ENCODE results near the gene DBNDD2.

Gene DBNDD2

GRCh38 chr20:45419188-45420091, 11.4 kb downstream of the DBNDD2 start:
- DNase-seq: no peak

GRCh38 chr20:45420125-45420524, 12.0 kb downstream of the DBNDD2 start:
- DNase-seq: no peak

DNA sequence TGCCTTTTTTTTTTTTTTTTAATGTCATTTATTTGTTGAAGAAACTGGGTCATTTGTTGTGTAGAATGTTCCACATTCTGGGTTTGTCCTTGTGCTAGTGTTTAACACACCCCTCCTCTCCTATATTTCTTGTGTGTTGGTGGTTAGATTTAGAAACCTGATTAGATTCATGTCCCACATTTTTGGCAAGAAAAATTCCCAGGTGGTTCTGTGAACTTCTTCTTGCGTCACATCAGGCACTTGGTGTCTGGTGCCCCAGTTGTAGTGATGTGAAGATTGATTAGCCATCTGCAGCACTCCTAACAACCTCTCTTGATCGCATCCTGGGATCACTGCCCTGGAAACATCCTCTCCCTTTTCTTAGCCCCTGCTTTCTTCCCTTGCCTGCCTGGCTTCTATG, 15.6 kb downstream of the DBNDD2 start:
- DNase-seq: no peak

DNA sequence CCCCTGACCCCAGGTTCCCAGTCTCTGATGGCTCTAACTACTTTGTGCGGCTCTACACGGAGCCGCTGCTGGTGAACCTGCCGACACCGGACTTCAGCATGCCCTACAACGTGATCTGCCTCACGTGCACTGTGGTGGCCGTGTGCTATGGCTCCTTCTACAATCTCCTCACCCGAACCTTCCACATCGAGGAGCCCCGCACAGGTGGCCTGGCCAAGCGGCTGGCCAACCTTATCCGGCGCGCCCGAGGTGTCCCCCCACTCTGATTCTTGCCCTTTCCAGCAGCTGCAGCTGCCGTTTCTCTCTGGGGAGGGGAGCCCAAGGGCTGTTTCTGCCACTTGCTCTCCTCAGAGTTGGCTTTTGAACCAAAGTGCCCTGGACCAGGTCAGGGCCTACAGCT, 17.5 kb downstream of the DBNDD2 start:
- no peak for DNase-seq

- DNase-seq: no peak
Measured at GRCh38 chr20:45426320-45427016, 18.4 kb downstream of the DBNDD2 start.

- DNase-seq: no peak
Measured at GRCh38 chr20:45427236-45428149, 19.4 kb downstream of the DBNDD2 start.

- no peak for DNase-seq
Measured at GRCh38 chr20:45429618-45430017, 21.5 kb downstream of the DBNDD2 start.

DNA sequence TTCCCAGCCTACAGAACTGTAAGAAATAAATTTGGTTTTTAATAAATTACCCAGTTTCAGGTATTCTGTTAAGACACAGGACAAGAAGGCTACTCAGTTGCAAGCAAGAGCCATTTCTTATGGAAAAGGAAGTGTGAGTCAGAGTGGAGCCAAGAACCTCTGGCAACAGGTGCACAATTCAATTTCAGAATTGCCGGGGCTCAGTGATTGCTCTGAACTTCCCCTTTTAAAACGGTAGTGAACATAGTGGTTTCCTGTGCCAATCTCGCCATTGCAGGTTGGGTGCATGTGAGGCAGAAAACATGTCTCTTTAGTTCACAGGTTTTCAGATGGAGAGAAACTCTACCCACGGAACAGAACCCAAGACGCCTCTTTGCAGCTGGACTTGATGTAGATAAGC, 24.2 kb downstream of the DBNDD2 start:
- DNase-seq: no peak

DNA sequence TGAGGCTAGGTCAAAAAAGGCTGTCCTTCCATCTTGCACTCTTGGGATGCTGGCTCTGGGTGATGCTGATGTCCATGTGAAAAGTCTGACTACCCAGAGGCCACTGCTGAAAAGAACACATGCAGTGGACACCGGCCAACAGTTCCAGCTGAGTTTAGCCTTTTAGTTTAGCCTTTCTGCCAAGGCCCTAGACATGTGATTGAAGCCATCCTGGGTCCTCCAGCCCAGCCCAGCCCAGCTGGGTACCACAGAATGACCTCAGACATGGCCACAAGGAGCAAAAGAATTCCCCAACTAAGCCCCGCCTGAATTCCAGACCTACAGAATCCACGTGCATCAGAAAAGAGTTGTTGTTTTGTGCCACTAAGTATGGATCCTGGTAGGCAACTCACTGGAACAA, 25.2 kb downstream of the DBNDD2 start:
- no peak for DNase-seq

- DNase-seq: no peak
Measured at GRCh38 chr20:45433976-45434375, 25.9 kb downstream of the DBNDD2 start.

DNA sequence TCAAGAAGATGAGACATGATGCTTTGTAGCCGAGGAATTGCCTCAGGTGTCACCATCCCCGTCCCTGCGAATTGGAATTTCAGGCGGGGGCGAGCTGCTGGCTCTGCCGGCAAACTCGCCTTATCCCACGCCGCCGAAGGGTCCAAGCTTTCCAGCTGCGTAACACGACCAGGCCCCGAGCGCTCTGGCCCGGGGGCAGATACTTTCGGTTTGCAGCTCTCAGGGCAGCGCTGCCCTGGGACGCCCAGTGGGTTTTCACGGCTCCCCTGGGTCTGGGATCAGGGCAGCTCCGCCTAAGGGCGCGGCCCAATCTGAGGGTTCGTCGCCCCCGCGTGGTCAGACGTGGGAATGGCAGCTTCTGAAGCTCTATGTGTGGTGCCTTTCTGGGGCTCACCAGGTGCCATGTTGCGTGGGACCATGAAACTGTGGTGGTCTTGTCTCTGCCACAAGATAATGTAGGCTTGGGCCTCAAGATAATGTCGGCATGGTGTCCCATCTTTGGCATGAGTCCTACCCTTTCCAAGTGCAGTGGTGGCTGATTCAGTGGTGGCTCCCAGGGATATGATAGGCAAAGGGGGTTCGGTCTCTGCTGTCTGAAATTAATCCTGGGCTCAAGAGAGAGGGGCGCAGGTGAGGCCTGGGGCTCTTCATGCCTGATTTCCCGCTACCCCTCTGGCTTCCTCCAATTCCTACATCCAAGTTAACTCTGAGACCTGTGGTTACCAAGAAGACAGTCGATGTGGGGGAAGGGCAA, 28.8 kb downstream of the DBNDD2 start:
- DNase-seq: no peak

- DNase-seq: no peak
Measured at GRCh38 chr20:45440424-45440823, 32.3 kb downstream of the DBNDD2 start.

GRCh38 chr20:45440891-45441685, 33.0 kb downstream of the DBNDD2 start:
- no peak for DNase-seq

DNA sequence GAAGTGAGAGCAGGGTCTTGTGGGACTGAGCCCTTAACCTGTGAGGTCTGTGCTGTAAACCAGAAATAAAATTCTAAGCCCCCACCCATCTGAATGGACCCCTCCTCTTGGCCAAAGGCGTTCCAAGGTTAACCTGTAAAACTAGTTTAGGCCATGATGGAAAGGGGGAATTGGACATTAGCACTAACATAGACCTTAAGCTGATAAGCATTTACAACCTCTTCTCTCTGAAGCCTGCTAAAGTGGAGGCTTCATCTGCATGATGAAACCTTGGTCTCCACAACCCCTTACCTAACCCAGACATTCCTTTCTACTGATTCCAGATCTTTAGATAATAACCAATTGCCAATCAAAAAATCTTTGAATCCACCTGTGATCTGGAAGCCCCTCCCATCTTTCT, 33.7 kb downstream of the DBNDD2 start:
- DNase-seq: no peak

DNA sequence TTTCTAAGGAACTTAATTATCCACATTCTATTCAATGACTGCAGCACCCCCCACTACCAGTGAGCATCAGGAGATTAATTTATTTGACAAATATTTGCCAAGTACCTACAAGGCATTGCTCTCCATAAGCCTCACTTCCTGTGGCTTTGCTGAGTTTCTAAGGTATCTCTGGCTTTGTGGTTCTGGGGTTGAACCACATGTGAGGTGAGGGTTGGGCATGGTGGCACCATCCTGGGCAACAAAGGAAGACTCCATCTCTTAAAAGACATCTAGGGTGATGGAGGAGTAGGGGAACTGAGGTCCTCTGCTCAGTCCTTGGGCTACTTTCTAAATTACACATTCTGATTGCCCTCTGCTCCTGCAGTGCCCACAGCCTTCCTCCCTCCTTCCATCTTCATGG, 36.0 kb downstream of the DBNDD2 start:
- no peak for DNase-seq

DNA sequence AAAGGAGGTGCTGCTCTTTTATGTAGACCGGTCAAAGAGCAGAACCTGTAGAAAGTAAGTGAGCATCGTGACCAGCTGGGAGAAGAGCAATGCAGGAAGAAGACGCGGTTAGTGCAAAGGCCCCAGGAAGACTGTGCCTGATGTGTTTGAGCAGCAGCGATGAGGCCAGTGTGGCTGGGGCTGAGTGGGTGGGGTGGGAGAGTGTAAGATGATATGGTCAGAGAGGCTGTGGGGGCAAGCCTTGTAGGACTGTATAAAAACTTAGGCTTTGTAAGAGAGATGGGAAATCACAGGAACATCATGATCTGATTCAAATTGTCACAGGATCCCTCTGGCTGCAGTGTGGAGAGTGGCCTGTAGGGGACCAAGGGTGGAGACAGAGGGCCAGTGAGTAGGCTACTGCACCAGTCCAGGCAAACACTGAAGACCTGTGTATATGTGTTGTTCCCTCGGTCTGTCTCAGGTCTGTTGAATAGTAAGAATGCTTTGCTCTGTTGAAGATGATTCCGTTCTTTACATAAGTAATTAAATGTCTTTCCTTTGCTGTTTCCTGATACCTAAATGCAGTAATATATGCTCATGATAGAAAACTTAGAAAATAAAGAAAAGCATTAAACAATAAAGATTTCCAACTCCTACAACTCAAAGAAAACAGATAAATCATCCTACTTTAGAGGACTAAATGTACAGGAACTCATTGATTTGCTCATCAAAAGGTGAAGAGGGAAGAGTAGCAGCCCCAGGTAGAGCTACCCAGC, 37.9 kb downstream of the DBNDD2 start:
- DNase-seq: no peak

- no peak for DNase-seq
Measured at GRCh38 chr20:45448270-45448669, 40.2 kb downstream of the DBNDD2 start.

- DNase-seq: no peak
Measured at GRCh38 chr20:45449528-45449927, 41.4 kb downstream of the DBNDD2 start.

DNA sequence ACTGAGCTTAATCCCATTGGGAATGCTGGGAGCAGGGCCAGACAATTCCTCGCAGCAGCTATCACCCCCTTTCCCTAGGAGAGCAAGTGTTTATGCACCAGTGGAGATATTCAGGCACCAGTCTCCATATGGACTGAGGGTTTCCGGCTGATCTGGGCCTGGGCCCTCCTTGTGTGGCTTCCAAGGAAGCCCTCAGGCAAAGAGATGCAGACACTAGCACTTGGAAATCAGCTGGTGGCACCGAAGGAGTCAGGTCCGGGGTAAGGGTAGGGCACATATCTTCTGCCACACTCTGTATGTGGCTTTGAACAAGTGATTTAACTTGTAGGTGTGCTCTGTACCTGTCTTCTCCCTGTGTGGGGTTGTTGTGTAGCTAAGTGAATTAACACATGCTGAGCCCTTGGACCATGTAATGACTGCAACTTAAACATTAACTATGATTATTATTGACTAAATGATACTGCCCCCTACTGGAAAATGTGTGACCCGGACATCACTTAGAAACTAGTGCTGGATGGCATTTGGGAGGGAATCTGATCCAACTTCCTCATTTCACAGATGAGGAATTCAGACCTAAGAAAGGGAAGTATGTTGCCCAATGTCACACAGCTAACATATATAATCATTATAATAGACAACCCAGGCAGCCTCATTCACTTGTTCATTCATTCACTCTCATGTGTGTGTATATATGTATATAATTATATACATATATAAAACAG, 42.2 kb downstream of the DBNDD2 start:
- DNase-seq: peak; percentile 78

DNA sequence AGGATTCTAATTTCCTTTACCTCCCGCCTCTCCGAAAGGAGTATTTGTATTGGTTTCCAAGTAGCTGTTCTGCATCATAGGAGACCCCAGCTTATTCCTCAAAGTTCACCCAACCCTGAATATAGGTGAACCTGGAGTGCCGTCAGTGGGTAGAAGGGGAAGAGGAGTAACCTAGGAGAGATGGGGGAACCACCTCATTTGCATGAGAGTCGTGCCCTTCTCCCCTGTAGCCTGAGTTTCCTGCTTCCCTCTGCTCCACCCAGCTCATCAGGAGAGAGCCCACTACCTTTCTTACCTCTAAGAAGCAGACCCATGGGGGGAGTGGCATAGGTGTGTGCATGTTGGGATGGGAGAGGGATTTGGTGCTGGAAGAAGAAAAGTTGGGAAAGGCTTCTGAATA, 44.1 kb downstream of the DBNDD2 start:
- no peak for DNase-seq

Data from SIG-M5 (cell line).